D721Med (cell line): ENCODE data around the gene IQGAP2.

ENCODE experiments used
- DNase-seq: peaks from one replicate; pipeline ENCODE4 v3.0.0; 2011; ENCODE audit warnings: low spot score; ENCODE audit not compliant: insufficient read length
- FAIRE-seq: peaks from 2 replicates; lab custom pipeline; 2011; peaks lifted over from hg19 to GRCh38; lab: Jason Lieb, UNC
- CTCF ChIP-seq: IDR thresholded peaks from 2 replicates; pipeline ENCODE4 v1.5.1; 2012; ENCODE audit warnings: mild to moderate bottlenecking, control low read depth; ENCODE audit not compliant: insufficient read depth; ENCODE audit errors: missing control alignments

The IQGAP2 gene

GRCh38 chr5:76462097-76462667 is 59.1 kb downstream of the IQGAP2 start:
- no peak for TF ChIP-seq CTCF
- FAIRE-seq, result no peak
- no peak for DNase-seq

GRCh38 chr5:76467216-76467615 is 64.1 kb downstream of the IQGAP2 start:
- TF ChIP-seq CTCF, result no peak
- FAIRE-seq (no peak), DNase-seq (no peak)

- DNase-seq (no peak), FAIRE-seq (no peak)
- TF ChIP-seq CTCF, result no peak
Measured at GRCh38 chr5:76468635-76469425, 65.7 kb downstream of the IQGAP2 start.

GRCh38 chr5:76469656-76470290 is 66.7 kb downstream of the IQGAP2 start:
- no peak for TF ChIP-seq CTCF
- DNase-seq (no peak), FAIRE-seq (no peak)

GRCh38 chr5:76470976-76471375 is 67.9 kb downstream of the IQGAP2 start:
- no peak for TF ChIP-seq CTCF
- FAIRE-seq, result no peak
- DNase-seq, result no peak

- FAIRE-seq (no peak), DNase-seq (no peak)
- no peak for TF ChIP-seq CTCF
Measured at GRCh38 chr5:76471406-76471805, 68.3 kb downstream of the IQGAP2 start.

- FAIRE-seq (no peak), DNase-seq (no peak)
- no peak for TF ChIP-seq CTCF
Measured at GRCh38 chr5:76471987-76472334, 68.9 kb downstream of the IQGAP2 start.
